Right atrium auricular region (tissue), 2 donors: ENCODE results near the gene B4GALT3. TPM values are rescaled to one million over a fixed set of nuclear protein-coding genes. Genes with fewer than 3 reads are reported as not detected.

Experiments used
- DNase-seq: peaks from one replicate; pipeline ENCODE4 v3.0.0-alpha.2; 2019; ENCODE audit warnings: low spot score
- H3K27ac ChIP-seq, 2 donors: fragments of 200-600 bp; sonication (generic); 1 replicate in 1 of 2; 2 replicates in 1 of 2; pipeline ENCODE4 v1.5.1; 2016 to 2019
- H3K27me3 ChIP-seq, 2 donors: fragments of 200-600 bp; sonication (generic); one replicate each; pipeline versions ENCODE4 v1.5.1 to v1.6.0; 2017 to 2019
- H3K36me3 ChIP-seq: fragments of 200-600 bp; sonication (generic); one replicate; pipeline ENCODE4 v1.5.1; 2016
- H3K4me1 ChIP-seq, 2 donors: fragments of 200-600 bp; sonication (generic); one replicate each; pipeline versions ENCODE4 v1.5.1 to v1.6.0; 2017 to 2019
- H3K4me3 ChIP-seq, 2 donors: fragments of 200-600 bp; sonication (generic); 1 replicate in 1 of 2; 2 replicates in 1 of 2; pipeline ENCODE4 v1.5.1; 2017 to 2019; ENCODE audit warnings: mild to moderate bottlenecking in 1 of 2, moderate library complexity in 1 of 2
- H3K9me3 ChIP-seq, 2 donors: fragments of 200-600 bp; sonication (generic); one replicate each; pipeline ENCODE4 v1.5.1; 2019
- CTCF ChIP-seq, 2 donors: fragments of 200-600 bp; sonication (generic); IDR thresholded peaks; one replicate each; pipeline ENCODE4 v1.5.1; 2019; ENCODE audit warnings: antibody characterized with exemption in 2 of 2
- microRNA-seq, 2 donors: library from miRNA; unstranded; fragments of <30 nt; microRNA quantifications; one replicate each; pipeline ENCODE4, GENCODE V29; 2016 to 2017; ENCODE audit warnings: borderline number of aligned reads in 2 of 2, borderline replicate concordance in 1 of 2
- total RNA-seq, 2 donors: library from RNA; depleted of rRNA; stranded (reverse); fragments of >200 nt; gene quantifications; one replicate each; pipeline ENCODE4 v1.1.0, GENCODE V29; 2016

Gene B4GALT3
- total RNA-seq, 2 donors from 2014 or later, result 24.3 to 32.7 TPM

DNA sequence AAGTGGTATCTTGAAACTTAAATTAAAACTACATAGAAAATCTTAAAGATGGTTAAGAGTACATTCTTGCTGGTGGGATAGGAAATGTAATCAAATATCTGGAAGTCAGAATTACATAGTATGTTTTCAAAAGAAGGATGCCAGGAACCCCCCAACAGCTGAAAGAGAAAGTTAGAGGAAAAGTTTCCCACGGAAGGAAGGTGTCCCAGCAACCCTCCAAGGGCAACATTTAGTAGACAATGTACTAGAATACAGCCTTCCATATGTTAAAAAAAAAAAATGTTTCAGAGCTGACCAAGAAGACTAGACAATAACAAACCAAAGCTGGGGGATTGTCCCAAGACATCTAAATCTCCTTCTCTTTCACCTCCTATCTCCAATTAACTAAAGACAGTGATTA lies 47.0 kb downstream of the B4GALT3 start:
- Histone ChIP-seq H3K36me3 (peaks cover 33% of the 10 kb centered on the region), H3K4me3 (no peak overlapping the region), H3K27ac (no peak overlapping the region), H3K4me1 (peaks cover 0 to 37% of the 10 kb centered on the region in 2 donors), H3K9me3 (no peaks in the 10 kb centered on the region), H3K27me3 (no peaks in the 10 kb centered on the region)
- no peak for DNase-seq
- TF ChIP-seq CTCF (IDR thresholded peaks at IDR 0.05), result no peak

DNA sequence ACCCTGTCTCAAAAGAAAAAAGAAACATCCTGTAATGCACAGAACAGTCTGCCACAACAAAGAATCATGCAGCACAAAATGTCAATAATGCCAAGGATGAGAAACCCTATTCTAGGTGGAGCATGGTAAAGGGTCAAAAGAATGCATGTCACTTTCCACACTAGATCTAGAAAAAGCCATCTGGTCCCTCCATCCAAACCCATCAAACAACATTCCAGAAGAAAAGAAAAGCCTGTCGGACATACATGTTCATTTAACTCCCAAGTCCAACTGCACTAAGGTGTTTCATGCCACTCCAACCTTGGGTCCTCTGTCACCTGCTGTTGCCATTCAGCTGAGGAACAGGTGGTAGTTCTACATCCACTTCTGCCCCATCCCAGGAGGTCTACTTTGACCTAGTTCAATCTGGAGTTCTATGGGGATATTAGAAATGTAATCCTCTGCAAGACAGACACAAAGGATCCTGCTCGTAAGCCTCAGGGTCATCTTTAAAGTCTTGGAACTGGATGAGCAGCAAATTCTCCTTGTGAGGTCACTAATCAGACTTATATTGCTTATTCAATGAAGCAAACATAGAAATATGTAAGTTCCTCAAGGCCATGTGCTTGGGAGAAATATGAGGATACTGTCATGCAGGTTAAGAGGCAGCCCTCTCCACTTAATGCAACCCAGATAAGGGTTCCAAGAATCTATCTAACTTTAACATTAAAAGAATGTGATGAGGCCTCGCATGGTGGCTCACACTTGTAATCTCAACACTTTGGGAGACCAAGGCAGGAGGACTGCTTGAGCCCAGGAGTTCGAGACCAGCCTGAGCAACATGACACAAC lies 48.5 kb downstream of the B4GALT3 start:
- no peak for TF ChIP-seq CTCF (IDR thresholded peaks at IDR 0.05)
- H3K4me3 ChIP-seq, result no peak overlapping the region
- no peaks in the 10 kb centered on the region for H3K27me3 ChIP-seq
- H3K27ac ChIP-seq, result no peak overlapping the region
- H3K4me1 ChIP-seq, result peaks cover 0 to 29% of the 10 kb centered on the region in 2 donors
- peaks cover 48% of the 10 kb centered on the region for H3K36me3 ChIP-seq
- no peak for DNase-seq
- no peaks in the 10 kb centered on the region for H3K9me3 ChIP-seq

- Histone ChIP-seq H3K4me3 (no peak overlapping the region), H3K9me3 (no peaks in the 10 kb centered on the region), H3K4me1 (peaks cover 0 to 23% of the 10 kb centered on the region in 2 donors), H3K27ac (no peak overlapping the region), H3K36me3 (peaks cover 60% of the 10 kb centered on the region), H3K27me3 (no peaks in the 10 kb centered on the region)
- no peak for DNase-seq
- TF ChIP-seq CTCF (IDR thresholded peaks at IDR 0.05), result no peak
Measured at GRCh38 chr1:161127649-161128048, 49.7 kb downstream of the B4GALT3 start.

DNA sequence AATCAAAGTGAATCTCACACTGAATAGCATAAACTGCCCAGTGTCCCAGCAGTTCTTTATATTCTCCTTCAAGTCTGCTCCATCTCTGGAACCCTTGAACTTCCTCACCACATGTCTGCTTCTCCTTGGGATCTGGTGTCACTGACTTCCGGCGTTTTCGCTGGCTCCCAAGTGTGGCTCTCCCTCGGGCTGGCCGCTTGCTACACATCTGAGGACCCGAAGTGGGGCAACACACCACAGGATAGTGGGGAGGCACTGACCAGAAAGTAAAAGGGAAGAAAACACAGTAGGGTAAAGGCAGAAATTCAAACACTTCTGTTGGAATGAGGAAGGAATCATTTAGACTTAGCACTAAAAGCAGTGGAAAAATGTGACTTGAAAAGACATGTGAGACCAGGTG lies 54.3 kb downstream of the B4GALT3 start:
- no peak overlapping the region for H3K27ac ChIP-seq
- H3K27me3 ChIP-seq, result no peaks in the 10 kb centered on the region
- H3K9me3 ChIP-seq, result no peaks in the 10 kb centered on the region
- H3K4me1 ChIP-seq, result peaks cover 0 to 20% of the 10 kb centered on the region in 2 donors
- DNase-seq, result no peak
- H3K4me3 ChIP-seq, result no peak overlapping the region
- peaks cover 74% of the 10 kb centered on the region for H3K36me3 ChIP-seq
- TF ChIP-seq CTCF (IDR thresholded peaks at IDR 0.05), result no peak

DNA sequence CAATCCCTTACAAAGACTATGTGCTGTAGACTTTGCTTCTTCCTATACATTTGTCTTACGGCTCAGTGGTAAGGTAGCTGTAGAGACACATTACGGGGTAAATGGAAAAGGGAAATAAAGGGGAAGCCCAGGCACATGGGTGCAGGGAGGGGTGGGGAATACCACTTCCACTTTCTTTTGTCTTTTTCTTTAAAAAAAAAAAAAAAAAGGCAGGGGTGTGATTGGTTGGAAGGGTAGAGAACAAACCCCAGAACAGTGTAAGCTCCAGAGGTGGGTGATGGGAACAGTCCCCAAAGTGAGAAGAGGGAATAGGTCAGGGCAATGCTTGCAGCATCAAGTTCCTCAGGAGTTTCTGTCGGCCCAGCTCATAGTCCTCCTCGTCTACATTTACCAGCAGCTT lies 55.5 kb downstream of the B4GALT3 start:
- no peak overlapping the region for H3K4me3 ChIP-seq
- DNase-seq, result no peak
- H3K36me3 ChIP-seq, result peaks cover 68% of the 10 kb centered on the region
- H3K27me3 ChIP-seq, result no peaks in the 10 kb centered on the region
- no peaks in the 10 kb centered on the region for H3K9me3 ChIP-seq
- peaks cover 0 to 23% of the 10 kb centered on the region in 2 donors for H3K4me1 ChIP-seq
- TF ChIP-seq CTCF (IDR thresholded peaks at IDR 0.05), result no peak
- no peak overlapping the region for H3K27ac ChIP-seq

Small RNAs within 50 kb of the gene (microRNA-seq; reads per million reads assigned to microRNA genes)
- gene MIR5187, result 2.1 to 4.9 reads per million in 2 donors

Other genes with a start within 250 kb of the B4GALT3 start
- 1 to 10 TPM; 2.0 to 6.3 TPM for gene ITLN2, start 222.7 kb downstream of the B4GALT3 start, total RNA-seq
- gene F11R, start 156.4 kb downstream of the B4GALT3 start, total RNA-seq, result 10 to 100 TPM; 11.2 to 26.2 TPM
- gene TSTD1, start 138.5 kb downstream of the B4GALT3 start, total RNA-seq, result 100 to 1,000 TPM in 1 of 2 donors, 10 to 100 TPM in 1; 95.0 to 118 TPM
- gene USF1, start 131.5 kb downstream of the B4GALT3 start, total RNA-seq, result 10 to 100 TPM; 21.7 to 25.5 TPM
- gene ARHGAP30, start 107.6 kb downstream of the B4GALT3 start, total RNA-seq, result 1 to 10 TPM; 1.4 to 4.6 TPM
- under 1 TPM in 1 of 2 donors, not detected in 1; 0.75 TPM for gene NECTIN4, start 87.9 kb downstream of the B4GALT3 start, total RNA-seq
- 1 to 10 TPM; 2.9 to 7.8 TPM for gene KLHDC9, start 79.1 kb downstream of the B4GALT3 start, total RNA-seq
- gene PFDN2, start 59.5 kb downstream of the B4GALT3 start, total RNA-seq, result 10 to 100 TPM; 39.9 to 42.2 TPM
- gene NIT1, start 59.4 kb downstream of the B4GALT3 start, total RNA-seq, result 10 to 100 TPM; 19.1 to 26.0 TPM
- gene DEDD, start 44.8 kb downstream of the B4GALT3 start, total RNA-seq, result 10 to 100 TPM; 21.8 to 28.9 TPM
- 10 to 100 TPM; 53.0 to 77.4 TPM for gene UFC1, start 23.5 kb downstream of the B4GALT3 start, total RNA-seq
- gene USP21, start 18.0 kb downstream of the B4GALT3 start, total RNA-seq, result 10 to 100 TPM; 13.5 to 14.4 TPM
- gene PPOX, start 11.1 kb downstream of the B4GALT3 start, total RNA-seq, result 1 to 10 TPM; 8.3 to 9.6 TPM
- 10 to 100 TPM; 12.6 to 19.5 TPM for gene ADAMTS4, start 21.5 kb upstream of the B4GALT3 start, total RNA-seq
- 100 to 1,000 TPM; 148 to 311 TPM for gene NDUFS2, start 24.9 kb upstream of the B4GALT3 start, total RNA-seq
- 10 to 100 TPM; 16.8 to 77.8 TPM for gene FCER1G, start 37.8 kb upstream of the B4GALT3 start, total RNA-seq
- gene APOA2, start 46.1 kb upstream of the B4GALT3 start, total RNA-seq, result not detected
- gene TOMM40L, start 48.6 kb upstream of the B4GALT3 start, total RNA-seq, result 10 to 100 TPM; 23.9 to 35.3 TPM
- gene NR1I3, start 60.7 kb upstream of the B4GALT3 start, total RNA-seq, result not detected
- under 1 TPM in 1 of 2 donors, not detected in 1; 0.59 TPM for gene PCP4L1, start 81.2 kb upstream of the B4GALT3 start, total RNA-seq
- 1 to 10 TPM; 1.7 to 5.1 TPM for gene MPZ, start 132.5 kb upstream of the B4GALT3 start, total RNA-seq
- gene SDHC, start 136.9 kb upstream of the B4GALT3 start, total RNA-seq, result 100 to 1,000 TPM in 1 of 2 donors, 10 to 100 TPM in 1; 37.8 to 151 TPM
- not detected for gene CFAP126, start 190.4 kb upstream of the B4GALT3 start, total RNA-seq